ENCODE results near the gene DPH1.

DNA sequence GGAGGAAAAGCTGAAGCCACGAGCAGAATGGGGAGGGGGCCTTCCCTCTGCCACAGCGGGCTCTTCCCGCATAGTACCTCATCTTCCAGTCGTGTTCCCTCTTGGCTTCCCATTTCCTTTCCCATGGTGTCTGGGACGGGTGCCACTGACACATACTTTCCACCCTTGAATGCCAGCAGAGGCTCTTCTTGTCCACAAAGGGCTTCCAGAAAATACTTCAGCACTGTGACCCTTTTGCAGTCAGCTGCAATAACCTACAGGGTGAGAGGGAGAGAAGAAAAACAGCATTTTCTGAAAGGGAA is 55.6 kb downstream of the DPH1 start:
- TF ChIP-seq POLR2A (IDR thresholded peaks at IDR 0.05) (no peak), POLR2AphosphoS5 (IDR thresholded peaks at IDR 0.05; ENCODE audit: insufficient read depth in 1 of 2, low read depth in 1 of 2) (peak; percentile 17 to 40)
- TF ChIP-seq, protein P1, sequence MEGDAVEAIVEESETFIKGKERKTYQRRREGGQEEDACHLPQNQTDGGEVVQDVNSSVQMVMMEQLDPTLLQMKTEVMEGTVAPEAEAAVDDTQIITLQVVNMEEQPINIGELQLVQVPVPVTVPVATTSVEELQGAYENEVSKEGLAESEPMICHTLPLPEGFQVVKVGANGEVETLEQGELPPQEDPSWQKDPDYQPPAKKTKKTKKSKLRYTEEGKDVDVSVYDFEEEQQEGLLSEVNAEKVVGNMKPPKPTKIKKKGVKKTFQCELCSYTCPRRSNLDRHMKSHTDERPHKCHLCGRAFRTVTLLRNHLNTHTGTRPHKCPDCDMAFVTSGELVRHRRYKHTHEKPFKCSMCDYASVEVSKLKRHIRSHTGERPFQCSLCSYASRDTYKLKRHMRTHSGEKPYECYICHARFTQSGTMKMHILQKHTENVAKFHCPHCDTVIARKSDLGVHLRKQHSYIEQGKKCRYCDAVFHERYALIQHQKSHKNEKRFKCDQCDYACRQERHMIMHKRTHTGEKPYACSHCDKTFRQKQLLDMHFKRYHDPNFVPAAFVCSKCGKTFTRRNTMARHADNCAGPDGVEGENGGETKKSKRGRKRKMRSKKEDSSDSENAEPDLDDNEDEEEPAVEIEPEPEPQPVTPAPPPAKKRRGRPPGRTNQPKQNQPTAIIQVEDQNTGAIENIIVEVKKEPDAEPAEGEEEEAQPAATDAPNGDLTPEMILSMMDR (IDR thresholded peaks at IDR 0.05): no peak

Measured in vagina (tissue), 2 donors.